Suprapubic skin (tissue), 4 donors: ENCODE measurements around the gene MCEE. TPM values are rescaled to one million over a fixed set of nuclear protein-coding genes. Genes with fewer than 3 reads are reported as not detected.
A peak's percentile ranks its signal among the peaks of the same experiment; 100 is the strongest.

Experiments used
- DNase-seq, 2 donors: peaks; one replicate each; pipeline ENCODE4 v3.0.0-alpha.2; 2019; ENCODE audit warnings: low spot score in 2 of 2
- H3K27ac ChIP-seq: fragments of 200-600 bp; sonication (generic); one replicate; pipeline ENCODE4 v1.5.1; 2019
- H3K27me3 ChIP-seq: fragments of 200-600 bp; sonication (generic); one replicate; pipeline ENCODE4 v1.5.1; 2019
- H3K36me3 ChIP-seq: fragments of 200-600 bp; sonication (generic); one replicate; pipeline ENCODE4 v1.5.1; 2019
- H3K4me1 ChIP-seq: fragments of 200-600 bp; sonication (generic); one replicate; pipeline ENCODE4 v1.5.1; 2019
- H3K4me3 ChIP-seq: fragments of 200-600 bp; sonication (generic); one replicate; pipeline ENCODE4 v1.5.1; 2019; ENCODE audit warnings: mild to moderate bottlenecking
- H3K9me3 ChIP-seq: fragments of 200-600 bp; sonication (generic); one replicate; pipeline ENCODE4 v1.5.1; 2019
- CTCF ChIP-seq, 2 donors: fragments of 200-600 bp in 1 of 2; fragments of 450-650 bp in 1 of 2; sonication (generic) in 1 of 2; IDR thresholded peaks; one replicate each; pipeline ENCODE4 v1.5.1; 2016 to 2019; ENCODE audit warnings: antibody characterized with exemption in 2 of 2, mild to moderate bottlenecking in 1 of 2, moderate library complexity in 1 of 2
- EP300 ChIP-seq: sonication (generic); formaldehyde crosslinking; IDR thresholded peaks from one replicate; pipeline ENCODE4 v1.6.1; 2017; ENCODE audit warnings: antibody characterized with exemption
- POLR2A ChIP-seq, 2 donors: fragments of 450-650 bp; IDR thresholded peaks; one replicate each; pipeline ENCODE4 v1.6.1; 2017; ENCODE audit warnings: antibody characterized with exemption in 2 of 2, mild to moderate bottlenecking in 2 of 2, moderate library complexity in 2 of 2
- POLR2AphosphoS5 ChIP-seq, 3 donors: sonication (generic); formaldehyde crosslinking; IDR thresholded peaks; one replicate each; pipeline ENCODE4 v1.6.1; 2017; ENCODE audit warnings: antibody characterized with exemption in 3 of 3
- WGBS: methylation state at CpG from one replicate; pipeline ENCODE4 v1.1.5; 2018; 5-methylcytosine and 5-hydroxymethylcytosine counted together
- total RNA-seq, 4 donors: library from RNA; depleted of rRNA; stranded (reverse); fragments of >200 nt; gene quantifications; one replicate each; pipeline ENCODE4 v1.1.0, GENCODE V29; 2016

Gene MCEE
- total RNA-seq, 4 donors from 2014 or later, result 20.9 to 45.8 (median 25.5) TPM

- DNase-seq, result no peak
- no peaks in the 10 kb centered on the region for H3K9me3 ChIP-seq
- H3K27ac ChIP-seq, result no peak overlapping the region
- peaks cover 8% of the 10 kb centered on the region for H3K4me1 ChIP-seq
- 87% methylated on average over 5 of the region's 5 CpGs for WGBS
- TF ChIP-seq EP300 (no peak), CTCF (IDR thresholded peaks at IDR 0.05) (no peak), POLR2AphosphoS5 (IDR thresholded peaks at IDR 0.05) (no peak), POLR2A (IDR thresholded peaks at IDR 0.05) (no peak)
- H3K4me3 ChIP-seq, result no peak overlapping the region
- H3K36me3 ChIP-seq, result peaks cover 21% of the 10 kb centered on the region
- H3K27me3 ChIP-seq, result no peaks in the 10 kb centered on the region
Measured at GRCh38 chr2:71082402-71083252, 47.4 kb downstream of the MCEE start.

GRCh38 chr2:71078624-71079023, 51.4 kb downstream of the MCEE start:
- H3K36me3 ChIP-seq, result peaks cover 59% of the 10 kb centered on the region
- TF ChIP-seq EP300, result no peak
- TF ChIP-seq POLR2AphosphoS5 (IDR thresholded peaks at IDR 0.05), result no peak
- no peak for TF ChIP-seq CTCF (IDR thresholded peaks at IDR 0.05)
- no peak for TF ChIP-seq POLR2A (IDR thresholded peaks at IDR 0.05)
- H3K9me3 ChIP-seq, result no peaks in the 10 kb centered on the region
- H3K4me1 ChIP-seq, result no peaks in the 10 kb centered on the region
- no peak for DNase-seq
- no peak overlapping the region for H3K27ac ChIP-seq
- 64% methylated on average over 3 of the region's 3 CpGs for WGBS
- H3K4me3 ChIP-seq, result no peak overlapping the region
- H3K27me3 ChIP-seq, result no peaks in the 10 kb centered on the region

GRCh38 chr2:71074893-71075395, 55.1 kb downstream of the MCEE start:
- H3K27me3 ChIP-seq, result no peaks in the 10 kb centered on the region
- no peaks in the 10 kb centered on the region for H3K9me3 ChIP-seq
- peaks cover 34% of the 10 kb centered on the region for H3K4me1 ChIP-seq
- DNase-seq, result no peak
- TF ChIP-seq POLR2A (IDR thresholded peaks at IDR 0.05) (no peak), POLR2AphosphoS5 (IDR thresholded peaks at IDR 0.05) (no peak)
- 100% methylated on average over 2 of the region's 2 CpGs for WGBS
- H3K27ac ChIP-seq, result no peak overlapping the region
- no peak overlapping the region for H3K4me3 ChIP-seq
- H3K36me3 ChIP-seq, result peaks cover 68% of the 10 kb centered on the region

GRCh38 chr2:71073475-71073874, 56.6 kb downstream of the MCEE start:
- Histone ChIP-seq H3K9me3 (no peaks in the 10 kb centered on the region), H3K36me3 (peaks cover 56% of the 10 kb centered on the region), H3K27ac (no peak overlapping the region), H3K4me3 (no peak overlapping the region), H3K4me1 (peaks cover 46% of the 10 kb centered on the region), H3K27me3 (no peaks in the 10 kb centered on the region)
- TF ChIP-seq CTCF (IDR thresholded peaks at IDR 0.05), result no peak
- TF ChIP-seq POLR2AphosphoS5 (IDR thresholded peaks at IDR 0.05), result no peak
- no peak for TF ChIP-seq POLR2A (IDR thresholded peaks at IDR 0.05)
- TF ChIP-seq EP300, result no peak
- DNase-seq, result no peak
- 94% methylated on average over 8 of the region's 8 CpGs for WGBS

- H3K27ac ChIP-seq, result peak overlapping the region; percentile 10
- WGBS, result 50% methylated on average over 4 of the region's 4 CpGs
- H3K36me3 ChIP-seq, result peaks cover 46% of the 10 kb centered on the region
- DNase-seq, result no peak
- H3K4me3 ChIP-seq, result no peak overlapping the region
- TF ChIP-seq POLR2AphosphoS5 (IDR thresholded peaks at IDR 0.05), result no peak
- no peak for TF ChIP-seq CTCF (IDR thresholded peaks at IDR 0.05)
- TF ChIP-seq EP300, result no peak
- TF ChIP-seq POLR2A (IDR thresholded peaks at IDR 0.05), result no peak
- no peaks in the 10 kb centered on the region for H3K9me3 ChIP-seq
- no peaks in the 10 kb centered on the region for H3K27me3 ChIP-seq
- peaks cover 49% of the 10 kb centered on the region for H3K4me1 ChIP-seq
Measured at GRCh38 chr2:71072492-71072891, 57.5 kb downstream of the MCEE start.
